CD4-positive, alpha-beta T cell (primary cell): ENCODE results near the gene BCDIN3D. TPM values are rescaled to one million over a fixed set of nuclear protein-coding genes. Genes with fewer than 3 reads are reported as not detected.
"Not testable (repeated sequence)": the region's sequence is repeated elsewhere in the genome, so short reads cannot be mapped to it uniquely, and the experiment has no call there.

ENCODE experiments used
- ATAC-seq: fragments of 200-7000 bp; cut with Tn5 transposase; one replicate; pipeline ENCODE4 v1.10.0; 2022; ENCODE audit warnings: mild to moderate bottlenecking; ENCODE audit not compliant: poor library complexity
- CTCF ChIA-PET: fragments of 350-600 bp; sonication (Branson Sonifier 250); formaldehyde crosslinking; loops from one replicate; lab custom pipeline; 2021; ENCODE audit warnings: antibody characterized with exemption, inconsistent platforms; lab: Charles Lee
- POLR2A ChIA-PET: fragments of 350-600 bp; sonication (Branson Sonifier 250); formaldehyde crosslinking; loops from one replicate; lab custom pipeline; 2021; ENCODE audit warnings: antibody characterized with exemption, inconsistent platforms; lab: Charles Lee
- DNase-seq, 14 experiments: peaks; one replicate each; pipeline ENCODE4 v3.0.0-alpha.2; 2013 to 2020; ENCODE audit warnings: mixed read lengths in 2 of 14
- H3K27ac ChIP-seq, 2 donors: one replicate each; pipeline versions ENCODE4 v1.5.1 to v1.7.0; 2013; ENCODE audit warnings: low read length in 2 of 2, low read depth in 1 of 2, mild to moderate bottlenecking in 1 of 2
- H3K27me3 ChIP-seq, 2 experiments: 1 replicate in 1 of 2; 2 replicates in 1 of 2; pipeline versions ENCODE4 v1.6.1 to v1.7.0; 2013; ENCODE audit warnings: low read length in 2 of 2, control low read depth in 1 of 2, mild to moderate bottlenecking in 1 of 2, moderate library complexity in 1 of 2; ENCODE audit not compliant: insufficient read depth in 2 of 2, control insufficient read depth in 1 of 2
- H3K36me3 ChIP-seq: one replicate; pipeline ENCODE4 v1.6.1; 2013; ENCODE audit warnings: low read length, control low read depth; ENCODE audit not compliant: insufficient read depth
- H3K4me1 ChIP-seq: one replicate; pipeline ENCODE4 v1.6.1; 2013; ENCODE audit warnings: low read length, control low read depth; ENCODE audit not compliant: insufficient read depth
- H3K4me3 ChIP-seq: one replicate; pipeline ENCODE4 v1.5.1; 2013; ENCODE audit warnings: mild to moderate bottlenecking, low read length, moderate library complexity
- H3K9me3 ChIP-seq, 2 experiments: 1 replicate in 1 of 2; 2 replicates in 1 of 2; pipeline versions ENCODE4 v1.6.1 to v1.7.0; 2013; ENCODE audit warnings: low read length in 2 of 2, mild to moderate bottlenecking in 2 of 2, control low read depth in 1 of 2, moderate library complexity in 1 of 2; ENCODE audit not compliant: control insufficient read depth in 1 of 2, insufficient read depth in 1 of 2
- H3K27ac Mint-ChIP-seq: one replicate; pipeline ENCODE4 v1.8.0; 2020; ENCODE audit warnings: mixed read lengths
- H3K27me3 Mint-ChIP-seq: one replicate; pipeline ENCODE4 v1.8.0; 2021; ENCODE audit warnings: mixed read lengths
- H3K36me3 Mint-ChIP-seq: one replicate; pipeline ENCODE4 v1.8.0; 2021; ENCODE audit warnings: low read depth, mixed read lengths
- H3K4me1 Mint-ChIP-seq: one replicate; pipeline ENCODE4 v1.8.0; 2021; ENCODE audit warnings: low read depth, mixed read lengths
- H3K4me3 Mint-ChIP-seq: one replicate; pipeline ENCODE4 v1.8.0; 2020; ENCODE audit warnings: mild to moderate bottlenecking, mixed read lengths
- H3K9me3 Mint-ChIP-seq: one replicate; pipeline ENCODE4 v1.8.0; 2020; ENCODE audit warnings: mixed read lengths
- CTCF ChIP-seq: fragments of 200-600 bp; IDR thresholded peaks from one replicate; pipeline ENCODE4 v1.8.0; 2022; ENCODE audit warnings: antibody characterized with exemption, mild to moderate bottlenecking
- intact Hi-C, 2 experiments: fragments of 100-400 bp; cut with DNase I in 1 of 2; cut with micrococcal nuclease in 1 of 2; formaldehyde crosslinking; loops; one replicate each; pipeline versions ENCODE4 v1.15.1 to v1.9.0; 2023 to 2025; cut with DNase I, micrococcal nuclease
- total RNA-seq, 174 experiments: library from RNA in 2 of 174; stranded (reverse) in 2 of 174; gene quantifications; one replicate each; pipeline ENCODE4 v1.2.3 and lab custom pipeline; 2021 to 2026

The BCDIN3D gene
- total RNA-seq, 2 experiments from 2014 or later, result 2.8 to 3.9 TPM

DNA sequence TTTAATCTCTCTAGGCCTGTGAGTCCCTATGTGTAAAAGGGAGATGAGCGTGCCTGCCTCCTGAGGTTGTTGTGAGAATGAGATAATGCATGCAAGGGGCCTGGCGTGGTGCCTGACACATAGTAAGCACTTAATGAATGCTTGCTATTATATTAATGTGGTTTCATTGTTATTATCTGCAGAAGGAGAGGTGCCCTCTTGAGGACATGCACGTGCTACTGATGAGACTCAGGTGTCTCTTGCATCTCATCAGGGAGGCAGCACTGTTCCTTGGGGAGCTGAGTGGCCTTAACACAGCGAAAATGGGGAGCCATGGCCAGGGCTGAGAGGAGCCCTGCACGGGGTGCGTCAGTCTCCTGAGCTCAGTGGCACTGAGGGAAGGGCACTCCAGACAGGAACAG, 29.9 kb upstream of the BCDIN3D start:
- ATAC-seq (no peak), DNase-seq (no peak)
- Mint-ChIP-seq H3K27me3 (no peaks in the 10 kb centered on the region), H3K27ac (no peak overlapping the region), H3K36me3 (no peaks in the 10 kb centered on the region), H3K4me3 (no peak overlapping the region), H3K4me1 (no peaks in the 10 kb centered on the region), H3K9me3 (no peaks in the 10 kb centered on the region)
- no peaks in the 10 kb centered on the region for H3K36me3 ChIP-seq
- no peak for TF ChIP-seq CTCF
- H3K27ac ChIP-seq, result no peak overlapping the region
- intact Hi-C loops, result no loop called here
- no peak overlapping the region for H3K4me3 ChIP-seq
- POLR2A ChIA-PET, result no interaction called here
- CTCF ChIA-PET, result no interaction called here
- no peaks in the 10 kb centered on the region for H3K9me3 ChIP-seq
- H3K27me3 ChIP-seq, result no peaks in the 10 kb centered on the region
- no peaks in the 10 kb centered on the region for H3K4me1 ChIP-seq

DNA sequence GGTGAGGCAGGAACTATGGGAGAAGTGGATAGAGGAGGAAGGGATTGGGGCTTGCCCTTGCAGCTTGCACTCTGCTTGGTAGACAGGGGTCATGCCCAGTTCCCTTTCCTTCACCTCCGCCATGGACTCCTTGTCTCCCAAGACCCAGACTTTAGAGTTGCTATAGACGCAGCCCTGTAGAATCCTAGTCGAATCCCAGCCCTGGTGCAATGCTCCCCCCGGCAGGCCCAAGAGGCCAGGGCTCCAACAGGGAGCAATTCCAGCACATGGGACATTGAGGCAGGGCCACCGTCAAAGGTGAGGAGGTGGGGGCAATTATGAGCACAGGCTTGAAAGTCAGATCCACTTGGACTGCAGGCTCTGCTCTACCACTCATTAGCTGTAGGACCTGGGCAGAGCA, 29.5 kb upstream of the BCDIN3D start:
- Histone ChIP-seq H3K4me3 (no peak overlapping the region), H3K27ac (no peak overlapping the region), H3K36me3 (no peaks in the 10 kb centered on the region), H3K9me3 (no peaks in the 10 kb centered on the region), H3K4me1 (no peaks in the 10 kb centered on the region), H3K27me3 (no peaks in the 10 kb centered on the region)
- intact Hi-C loops, result no loop called here
- DNase-seq (no peak), ATAC-seq (no peak)
- no peak overlapping the region for H3K27ac Mint-ChIP-seq
- H3K4me1 Mint-ChIP-seq, result no peaks in the 10 kb centered on the region
- ChIA-PET CTCF (no interaction called here), POLR2A (no interaction called here)
- no peak overlapping the region for H3K4me3 Mint-ChIP-seq
- TF ChIP-seq CTCF, result no peak
- no peaks in the 10 kb centered on the region for H3K9me3 Mint-ChIP-seq
- no peaks in the 10 kb centered on the region for H3K27me3 Mint-ChIP-seq
- H3K36me3 Mint-ChIP-seq, result no peaks in the 10 kb centered on the region

- H3K27me3 Mint-ChIP-seq, CTCF ChIA-PET, H3K9me3 Mint-ChIP-seq, H3K36me3 ChIP-seq, intact Hi-C loops, H3K36me3 Mint-ChIP-seq, ATAC-seq, H3K4me3 Mint-ChIP-seq, H3K27ac Mint-ChIP-seq, H3K27me3 ChIP-seq, H3K4me1 Mint-ChIP-seq, H3K4me3 ChIP-seq, H3K9me3 ChIP-seq, DNase-seq, H3K4me1 ChIP-seq, H3K27ac ChIP-seq, POLR2A ChIA-PET: not testable (repeated sequence)
Observed at GRCh38 chr12:49871811-49872251, 28.9 kb upstream of the BCDIN3D start.

DNA sequence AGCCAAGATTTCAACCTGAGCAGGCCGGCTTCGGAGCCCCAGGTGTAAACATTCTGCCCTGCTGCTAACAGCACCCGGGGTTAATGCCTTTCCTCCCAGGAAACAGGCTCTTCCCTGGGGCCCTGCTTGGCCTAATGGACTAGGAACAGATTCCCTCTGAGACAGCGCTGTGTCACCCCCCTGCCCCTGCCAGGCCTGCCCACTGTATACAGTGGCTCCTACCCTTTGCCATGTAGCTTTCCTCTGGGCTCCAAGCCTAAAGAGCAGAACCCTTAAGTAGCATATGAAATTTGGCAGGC, 28.3 kb upstream of the BCDIN3D start:
- Histone ChIP-seq H3K27me3 (no peaks in the 10 kb centered on the region), H3K4me1 (peaks cover 5% of the 10 kb centered on the region), H3K4me3 (no peak overlapping the region), H3K27ac (no peak overlapping the region), H3K36me3 (no peaks in the 10 kb centered on the region), H3K9me3 (no peaks in the 10 kb centered on the region)
- H3K36me3 Mint-ChIP-seq, result no peaks in the 10 kb centered on the region
- POLR2A ChIA-PET, result no interaction called here
- CTCF ChIA-PET, result interaction anchor here (1.4 kb wide), 1 partner anchor 96 kb away, joined by 3 read pairs; no protein-coding TSS in a partner anchor
- no peaks in the 10 kb centered on the region for H3K4me1 Mint-ChIP-seq
- no peak for TF ChIP-seq CTCF
- H3K9me3 Mint-ChIP-seq, result no peaks in the 10 kb centered on the region
- DNase-seq, result no peak
- no peaks in the 10 kb centered on the region for H3K27me3 Mint-ChIP-seq
- no peak for ATAC-seq
- H3K27ac Mint-ChIP-seq, result no peak overlapping the region
- no peak overlapping the region for H3K4me3 Mint-ChIP-seq
- intact Hi-C loops, result no loop called here
